ENCODE data around the gene UBE2I. TPM values are rescaled to one million over a fixed set of nuclear protein-coding genes. Genes with fewer than 3 reads are reported as not detected.

Gene UBE2I
- total RNA-seq, 1 experiment from 2014 or later = 290 TPM

DNA sequence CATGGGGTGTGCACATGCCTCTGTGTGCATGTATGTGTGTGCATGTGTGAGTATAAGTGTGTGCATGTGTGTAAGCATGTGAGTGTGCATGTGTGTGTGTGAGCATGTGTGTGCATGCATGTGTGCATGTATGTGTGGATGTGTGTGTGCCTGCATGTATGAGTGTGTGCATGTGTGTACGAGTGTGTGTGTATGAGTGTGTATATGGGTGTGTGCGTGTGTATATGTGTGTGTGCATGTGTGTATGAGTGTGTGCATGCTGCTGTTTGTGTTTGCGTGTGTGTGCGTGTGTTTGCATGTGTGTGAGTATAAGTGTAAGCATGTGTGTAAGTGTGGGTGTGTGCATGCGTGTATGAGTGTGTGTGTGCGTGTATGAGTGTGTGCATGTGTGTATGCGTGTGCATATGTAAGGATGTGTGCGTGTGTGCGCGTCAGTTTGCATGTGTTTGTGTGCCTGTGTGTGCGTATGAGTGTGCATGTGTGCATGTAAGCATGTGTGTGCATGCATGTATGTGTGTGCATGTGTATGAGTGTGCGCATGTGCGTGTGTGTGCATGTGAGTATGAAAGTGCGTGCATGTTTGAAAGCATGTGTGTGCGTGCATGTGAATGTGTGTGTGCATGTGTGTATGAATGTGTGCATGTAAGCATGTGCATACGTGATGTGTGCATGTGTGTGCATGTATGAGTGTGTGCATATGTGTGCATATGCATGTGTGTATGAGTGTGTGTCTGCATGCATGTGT is 44.9 kb upstream of the UBE2I start:
- Histone ChIP-seq H2BK120ac (ENCODE audit: low read depth, low read length, poor library complexity, severe bottlenecking) (no peak overlapping the region), H3K23ac (ENCODE audit: insufficient read length, low read depth, low read length) (no peak overlapping the region), H3K9me3 (ENCODE audit: control insufficient read depth, low read depth, low read length) (no peaks in the 10 kb centered on the region), H2BK5ac (ENCODE audit: insufficient read length, low read length) (no peak overlapping the region), H2AK5ac (ENCODE audit: insufficient read length, low read length) (no peak overlapping the region), H3K79me1 (ENCODE audit: insufficient read depth, low read depth, low read length, poor library complexity, severe bottlenecking) (no peaks in the 10 kb centered on the region), H2BK20ac (ENCODE audit: low read depth, low read length, poor library complexity, severe bottlenecking) (no peak overlapping the region), H4K5ac (ENCODE audit: insufficient read length, low read depth, low read length) (no peak overlapping the region), H3K4me1 (ENCODE audit: insufficient read depth, low read length) (no peaks in the 10 kb centered on the region; the same call in 1 of the 2 replicates), H3K18ac (ENCODE audit: insufficient read length, low read depth, low read length) (no peak overlapping the region), H4K20me1 (ENCODE audit: control insufficient read depth, insufficient read depth, insufficient read length) (no peaks in the 10 kb centered on the region), H3K4ac (ENCODE audit: low read depth, low read length) (no peak overlapping the region), H3K23me2 (ENCODE audit: insufficient read length, low read depth, low read length, poor library complexity, severe bottlenecking) (no peaks in the 10 kb centered on the region), H3K4me2 (ENCODE audit: insufficient read depth, insufficient read length, low read length) (no peak overlapping the region), H3K27ac (ENCODE audit: insufficient read length, low read depth, low read length) (no peak overlapping the region), H2BK12ac (ENCODE audit: insufficient read length, low read depth, low read length) (no peak overlapping the region), H4K8ac (replicated peaks; ENCODE audit: insufficient read length, low read depth, low read length) (no peak overlapping the region), H3K56ac (ENCODE audit: insufficient read length, low read depth, low read length) (no peak overlapping the region), H3K9ac (ENCODE audit: extremely low read depth, insufficient read length, low read length) (no peak overlapping the region), H3K14ac (ENCODE audit: insufficient read depth, low read length) (no peak overlapping the region), H2AFZ (ENCODE audit: low read length) (no peak overlapping the region), H3K79me2 (ENCODE audit: insufficient read depth, low read length) (no peaks in the 10 kb centered on the region), H3K27me3 (ENCODE audit: insufficient read depth, low read length) (no peaks in the 10 kb centered on the region), H4K91ac (ENCODE audit: insufficient read length, low read depth, low read length) (no peak overlapping the region), H2BK15ac (ENCODE audit: low read depth, low read length) (no peak overlapping the region), H3T11ph (ENCODE audit: low read length) (no peak overlapping the region)
- Mint-ChIP-seq H3K27ac (peak overlapping the region in 1 of 3 experiments; percentile 51; a peak in 1 of 7 replicates), H3K27me3 (ENCODE audit: low read depth) (peaks cover 38% of the 10 kb centered on the region), H3K4me3 (peak overlapping the region in 1 of 2 experiments; percentile 12; a peak in 1 of 5 replicates), H3K4me1 (peaks cover 3 to 9% of the 10 kb centered on the region in 2 experiments), H3K36me3 (ENCODE audit: insufficient read depth in 1 of 3, low read depth in 3 of 3) (peaks cover 0 to 4% (median 2%) of the 10 kb centered on the region in 3 experiments; a peak in 3 of 7 replicates), H3K9me3 (peaks cover 11 to 19% of the 10 kb centered on the region in 2 experiments)
- no CpG with 5 or more reads among the region's 16 CpGs for WGBS (ENCODE audit: extremely low coverage, insufficient read length, low lambda C conversion rate)
- TF ChIP-seq CTCF (conservative IDR thresholded peaks at IDR 0.05) = no peak
- no peak for DNase-seq

Data from H9 (cell line).